ENCODE data around the gene KCNK13. TPM values are rescaled to one million over a fixed set of nuclear protein-coding genes. Genes with fewer than 3 reads are reported as not detected.

The KCNK13 gene
- total and polyA plus RNA-seq, 2 of the 13 experiments (the other 11 are each of a cell fraction or from before 2014, with no cell fraction given): 0.08 to 0.29 TPM

DNA sequence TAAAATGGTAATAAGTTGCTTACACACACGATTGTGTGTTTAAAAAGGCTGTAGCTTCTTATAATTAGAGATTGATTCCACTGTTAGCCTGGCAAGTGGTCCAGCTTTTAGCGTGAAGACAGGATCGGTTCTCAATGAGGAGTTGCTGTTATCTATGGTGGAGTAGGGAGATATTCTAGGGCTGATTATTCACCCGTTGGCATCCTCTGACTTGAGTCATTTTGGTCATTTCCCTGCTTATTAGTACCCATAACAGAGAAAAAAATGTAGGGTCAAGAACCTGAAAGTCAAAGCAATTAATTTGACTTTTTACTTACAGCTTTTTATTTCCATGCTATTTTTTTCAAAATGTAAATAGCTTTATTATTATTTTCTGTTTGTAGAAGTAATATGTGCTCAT is 76.0 kb downstream of the KCNK13 start:
- BruUV-seq (replicated peaks): no TSS peak
- in situ Hi-C loops (cut with HindIII; ENCODE audit: extremely low pct_ligation_motif_present, low pct_unique_long_range_greater_than_20kb) (no loop called here), intact Hi-C loops (cut with micrococcal nuclease; ENCODE audit: unreplicated experiment) (no loop called here)
- TF ChIP-seq ZNF709 (CRISPR knock-in tag; IDR thresholded peaks at IDR 0.05) (no peak), POLR2A (IDR thresholded peaks at IDR 0.05; ENCODE audit: insufficient read depth in 1 of 2, low read depth in 2 of 2, low read length in 2 of 2) (no peak), RFXANK (CRISPR knock-in tag; IDR thresholded peaks at IDR 0.05) (no peak), ZNF101 (CRISPR knock-in tag; IDR thresholded peaks at IDR 0.05; ENCODE audit: borderline replicate concordance, low read depth) (no peak), ZNF749 (CRISPR knock-in tag; IDR thresholded peaks at IDR 0.05; ENCODE audit: borderline replicate concordance) (no peak)
- TF ChIP-seq, protein P1, sequence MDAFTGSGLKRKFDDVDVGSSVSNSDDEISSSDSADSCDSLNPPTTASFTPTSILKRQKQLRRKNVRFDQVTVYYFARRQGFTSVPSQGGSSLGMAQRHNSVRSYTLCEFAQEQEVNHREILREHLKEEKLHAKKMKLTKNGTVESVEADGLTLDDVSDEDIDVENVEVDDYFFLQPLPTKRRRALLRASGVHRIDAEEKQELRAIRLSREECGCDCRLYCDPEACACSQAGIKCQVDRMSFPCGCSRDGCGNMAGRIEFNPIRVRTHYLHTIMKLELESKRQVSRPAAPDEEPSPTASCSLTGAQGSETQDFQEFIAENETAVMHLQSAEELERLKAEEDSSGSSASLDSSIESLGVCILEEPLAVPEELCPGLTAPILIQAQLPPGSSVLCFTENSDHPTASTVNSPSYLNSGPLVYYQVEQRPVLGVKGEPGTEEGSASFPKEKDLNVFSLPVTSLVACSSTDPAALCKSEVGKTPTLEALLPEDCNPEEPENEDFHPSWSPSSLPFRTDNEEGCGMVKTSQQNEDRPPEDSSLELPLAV (CRISPR knock-in tag; conservative IDR thresholded peaks at IDR 0.05; ENCODE audit: low read depth): no peak
- TF ChIP-seq, protein P2, sequence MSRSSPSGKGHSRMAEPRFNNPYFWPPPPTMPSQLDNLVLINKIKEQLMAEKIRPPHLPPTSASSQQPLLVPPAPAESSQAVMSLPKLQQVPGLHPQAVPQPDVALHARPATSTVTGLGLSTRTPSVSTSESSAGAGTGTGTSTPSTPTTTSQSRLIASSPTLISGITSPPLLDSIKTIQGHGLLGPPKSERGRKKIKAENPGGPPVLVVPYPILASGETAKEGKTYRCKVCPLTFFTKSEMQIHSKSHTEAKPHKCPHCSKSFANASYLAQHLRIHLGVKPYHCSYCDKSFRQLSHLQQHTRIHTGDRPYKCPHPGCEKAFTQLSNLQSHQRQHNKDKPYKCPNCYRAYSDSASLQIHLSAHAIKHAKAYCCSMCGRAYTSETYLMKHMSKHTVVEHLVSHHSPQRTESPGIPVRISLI (CRISPR knock-in tag; IDR thresholded peaks at IDR 0.05; ENCODE audit: borderline replicate concordance): no peak
- Histone ChIP-seq H3K4me1 (ENCODE audit: insufficient read depth, low read length) (no peaks in the 10 kb centered on the region), H3K27ac (ENCODE audit: extremely low read length, insufficient read depth, low read length) (no peak overlapping the region), H3K36me3 (replicated peaks in 1 of 2; ENCODE audit: control insufficient read depth in 1 of 2, insufficient read depth in 2 of 2, low read length in 2 of 2) (no peaks in the 10 kb centered on the region; a peak in 1 of 5 replicates), H3K27me3 (ENCODE audit: control insufficient read depth in 1 of 2, insufficient read depth in 2 of 2, low read length in 2 of 2) (peaks cover 0 to 35% of the 10 kb centered on the region in 2 experiments; a peak in 4 of 5 replicates), H3K4me2 (ENCODE audit: low read depth, low read length) (no peak overlapping the region), H3K4me3 (replicated peaks in 1 of 3; ENCODE audit: insufficient read depth in 1 of 3, low read depth in 2 of 3, low read length in 3 of 3) (no peak overlapping the region), H3K9ac (ENCODE audit: insufficient read depth, low read depth, low read length) (no peak overlapping the region), H3K9me3 (ENCODE audit: low read length) (no peaks in the 10 kb centered on the region), H4K20me1 (ENCODE audit: insufficient read depth, low read length) (no peaks in the 10 kb centered on the region), H3K79me2 (ENCODE audit: insufficient read depth, low read length) (no peaks in the 10 kb centered on the region), H2AFZ (ENCODE audit: low read length) (no peak overlapping the region)
- no peak for DNase-seq (ENCODE audit: low spot score)
- FAIRE-seq: no peak
- CTCF ChIA-PET (ENCODE audit: low intra/inter-chr PET ratio, low total read pairs): no interaction called here
- ATAC-seq: no peak
- POLR2A ChIA-PET: no interaction called here
- WGBS (ENCODE audit: low lambda C conversion rate): 51% methylated on average over 4 of the region's 4 CpGs

Measured in HepG2 (cell line).